NCI-H1930 (cell line): ENCODE results near the gene PITPNM2.
"Not testable (repeated sequence)": the region's sequence is repeated elsewhere in the genome, so short reads cannot be mapped to it uniquely, and the experiment has no call there.

Experiments
- DNase-seq, 2 experiments: peaks; one replicate each; lab custom pipeline; 2025; lab: John Stamatoyannopoulos, UW

The PITPNM2 gene

GRCh38 chr12:123120452-123121166 is 30.3 kb downstream of the PITPNM2 start:
- DNase-seq: no peak

GRCh38 chr12:123119808-123120207 is 31.1 kb downstream of the PITPNM2 start:
- no peak for DNase-seq

- DNase-seq: no peak
Observed at GRCh38 chr12:123118497-123118896, 32.4 kb downstream of the PITPNM2 start.

GRCh38 chr12:123115409-123116121 is 35.3 kb downstream of the PITPNM2 start:
- DNase-seq: no peak

GRCh38 chr12:123114304-123115083 is 36.4 kb downstream of the PITPNM2 start:
- DNase-seq: no peak

- DNase-seq: no peak
Observed at GRCh38 chr12:123113026-123113425, 37.9 kb downstream of the PITPNM2 start.

- DNase-seq: no peak
Observed at GRCh38 chr12:123111498-123112165, 39.3 kb downstream of the PITPNM2 start.

- DNase-seq: no peak
Observed at GRCh38 chr12:123109319-123109772, 41.5 kb downstream of the PITPNM2 start.

- no peak for DNase-seq
Observed at GRCh38 chr12:123108682-123109066, 42.2 kb downstream of the PITPNM2 start.

- no peak for DNase-seq
Observed at GRCh38 chr12:123107926-123108681, 42.8 kb downstream of the PITPNM2 start.

- no peak for DNase-seq
Observed at GRCh38 chr12:123106640-123107359, 44.1 kb downstream of the PITPNM2 start.

- no peak for DNase-seq
Observed at GRCh38 chr12:123105211-123105826, 45.6 kb downstream of the PITPNM2 start.

GRCh38 chr12:123104809-123105208 is 46.1 kb downstream of the PITPNM2 start:
- DNase-seq: no peak

- DNase-seq: not testable (repeated sequence)
Observed at GRCh38 chr12:123104094-123104493, 46.8 kb downstream of the PITPNM2 start.

GRCh38 chr12:123102781-123103503 is 47.9 kb downstream of the PITPNM2 start:
- DNase-seq: no peak

GRCh38 chr12:123102366-123102765 is 48.5 kb downstream of the PITPNM2 start:
- DNase-seq: no peak

- no peak for DNase-seq
Observed at GRCh38 chr12:123101526-123101925, 49.4 kb downstream of the PITPNM2 start.
